ENCODE results near the gene KXD1. TPM values are rescaled to one million over a fixed set of nuclear protein-coding genes. Genes with fewer than 3 reads are reported as not detected.

The KXD1 gene
- polyA plus RNA-seq, 1 of the 3 experiments (the other 2 are of a cell fraction): 151 TPM

GRCh38 chr19:18529782-18530181 is 27.9 kb upstream of the KXD1 start (continued):
- TF ChIP-seq REST (IDR thresholded peaks at IDR 0.05; ENCODE audit: low read depth, low read length) (no peak), RFX5 (IDR thresholded peaks at IDR 0.05; ENCODE audit: low read length) (no peak)

- H3K79me2 ChIP-seq (ENCODE audit: insufficient read depth): no peaks in the 10 kb centered on the region
- peaks cover 4 to 17% of the 10 kb centered on the region in 2 experiments for H3K36me3 ChIP-seq (replicated peaks in 1 of 2; ENCODE audit: control insufficient read depth in 1 of 2, insufficient read depth in 2 of 2, low read length in 1 of 2)
- ChIA-PET CTCF (interaction anchor here (1.0 to 2.6 kb wide), 2 partner anchors 10 to 70 kb away, joined by 3 to 8 read pairs; partner anchors contain the start of gene ELL), POLR2A (no interaction called here)
- H3K9ac ChIP-seq: no peak overlapping the region
- DNase-seq: no peak
- no peak overlapping the region for H2AFZ ChIP-seq (ENCODE audit: low read depth)
- TF ChIP-seq EZH2phosphoT487 (IDR thresholded peaks at IDR 0.05; ENCODE audit: borderline replicate concordance, low read depth) (no peak), SIN3A (IDR thresholded peaks at IDR 0.05; ENCODE audit: borderline replicate concordance, low read depth, low read length) (no peak), RAD21 (IDR thresholded peaks at IDR 0.05; ENCODE audit: low read length) (no peak), NRF1 (IDR thresholded peaks at IDR 0.05; ENCODE audit: low read depth, low read length) (no peak), MAX (IDR thresholded peaks at IDR 0.05; ENCODE audit: low read depth) (no peak), RXRA (IDR thresholded peaks at IDR 0.05; ENCODE audit: borderline replicate concordance, low read depth) (no peak), POLR2AphosphoS5 (IDR thresholded peaks at IDR 0.05; ENCODE audit: low read depth, low read length) (no peak), PBX3 (IDR thresholded peaks at IDR 0.05) (no peak), FOXJ3 (CRISPR knock-in tag; IDR thresholded peaks at IDR 0.05) (no peak), MXI1 (IDR thresholded peaks at IDR 0.05; ENCODE audit: low read depth, low read length) (no peak), FOXM1 (IDR thresholded peaks at IDR 0.05; ENCODE audit: low read depth) (no peak), YY1 (IDR thresholded peaks at IDR 0.05; ENCODE audit: low read depth) (no peak), CHD2 (IDR thresholded peaks at IDR 0.05; ENCODE audit: low read length, partially characterized antibody) (no peak), SMC3 (IDR thresholded peaks at IDR 0.05; ENCODE audit: low read depth, low read length) (no peak), JUND (IDR thresholded peaks at IDR 0.05) (no peak), ZBTB33 (IDR thresholded peaks at IDR 0.05; ENCODE audit: borderline replicate concordance, low read depth) (no peak), IRF3 (IDR thresholded peaks at IDR 0.05; ENCODE audit: low read depth, low read length) (no peak)
- H3K4me2 ChIP-seq: no peak overlapping the region
- no peak overlapping the region for H3K27ac ChIP-seq (ENCODE audit: low read depth in 2 of 2, low read length in 1 of 2)
- no peaks in the 10 kb centered on the region for H3K27me3 ChIP-seq (ENCODE audit: insufficient read depth)
- H3K9me3 ChIP-seq: no peaks in the 10 kb centered on the region
- no peak overlapping the region for H3K4me3 ChIP-seq (ENCODE audit: low read depth in 2 of 2, low read length in 1 of 2)
- H3K4me1 ChIP-seq (ENCODE audit: control insufficient read depth in 1 of 2, insufficient read depth in 2 of 2, low read depth in 1 of 2, low read length in 1 of 2): no peaks in the 10 kb centered on the region
- no peaks in the 10 kb centered on the region for H4K20me1 ChIP-seq (ENCODE audit: insufficient read depth)
- WGBS (ENCODE audit: low lambda C conversion rate): 100% methylated on average over 8 of the region's 9 CpGs
- no peaks in the 10 kb centered on the region for H3K9me2 ChIP-seq
- H3F3A ChIP-seq (replicated peaks; ENCODE audit: insufficient read depth): no peaks in the 10 kb centered on the region
Measured at GRCh38 chr19:18531485-18531884, 26.2 kb upstream of the KXD1 start.

Measured in SK-N-SH (cell line).